ENCODE measurements around the gene SLC12A7. TPM values are rescaled to one million over a fixed set of nuclear protein-coding genes. Genes with fewer than 3 reads are reported as not detected.
A peak's percentile ranks its signal among the peaks of the same experiment; 100 is the strongest.

SLC12A7 gene
- total RNA-seq, 2 experiments from 2014 or later, result 31.5 to 37.5 TPM

DNA sequence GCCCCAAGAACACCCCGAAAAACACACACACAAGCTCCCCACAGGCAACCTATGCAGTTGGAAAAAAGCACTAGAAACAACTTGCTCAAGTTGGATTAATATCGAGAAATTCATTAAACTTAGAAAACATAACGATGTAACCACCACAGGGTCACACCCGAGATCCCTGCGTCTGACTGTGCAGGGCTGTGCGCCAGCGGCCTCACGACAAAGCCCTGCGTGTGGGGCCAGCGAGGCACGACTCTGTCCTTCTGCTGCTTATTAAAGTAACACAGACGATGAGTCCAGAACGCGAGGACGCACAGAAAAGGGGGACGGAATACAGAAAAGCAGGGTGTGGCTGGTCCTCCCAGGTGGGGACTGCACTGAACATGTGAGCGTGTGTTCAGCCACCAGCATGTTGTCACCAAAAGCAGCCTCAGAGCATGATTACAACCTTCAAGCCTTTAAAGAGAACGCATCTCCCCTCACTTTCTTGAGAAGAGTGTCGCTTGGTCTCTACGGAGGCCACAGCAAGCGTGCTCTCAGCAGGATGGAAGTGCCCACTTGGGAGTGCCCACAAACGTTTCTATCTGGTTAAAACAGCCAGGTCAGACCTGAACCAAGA is 14.4 kb downstream of the SLC12A7 start:
- H3K9me3 Mint-ChIP-seq, result no peaks in the 10 kb centered on the region
- peaks cover 6% of the 10 kb centered on the region for H3K4me1 Mint-ChIP-seq
- POLR2A ChIA-PET, result no interaction called here
- ATAC-seq (ENCODE audit: low read depth), result no peak
- H3K36me3 Mint-ChIP-seq, result no peaks in the 10 kb centered on the region
- no peak overlapping the region for H3K27ac Mint-ChIP-seq
- H3K4me3 Mint-ChIP-seq, result no peak overlapping the region
- no peak for DNase-seq
- no peaks in the 10 kb centered on the region for H3K27me3 Mint-ChIP-seq

DNA sequence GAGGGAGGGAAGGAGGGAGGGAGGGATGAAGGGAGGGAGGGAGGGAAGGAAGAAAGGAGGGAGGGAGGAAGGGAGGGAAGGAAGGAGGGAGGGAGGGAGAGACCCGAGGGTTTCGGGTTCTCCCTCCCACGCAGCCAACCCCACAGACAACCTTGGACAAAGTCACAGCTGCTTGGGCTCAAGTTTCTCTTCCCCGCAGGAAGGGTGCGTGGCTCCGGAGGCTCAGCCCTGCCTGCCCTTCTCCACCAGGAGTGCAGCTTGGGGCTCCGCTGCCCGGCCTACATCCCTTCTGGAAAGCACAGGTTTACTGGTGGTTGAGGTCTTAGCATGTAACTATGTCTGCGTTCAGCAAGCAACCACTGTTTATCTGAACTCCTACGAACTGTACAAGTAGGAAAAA is 15.0 kb downstream of the SLC12A7 start:
- no peak for DNase-seq
- ATAC-seq (ENCODE audit: low read depth), result no peak
- Mint-ChIP-seq H3K36me3 (no peaks in the 10 kb centered on the region), H3K27me3 (no peaks in the 10 kb centered on the region), H3K27ac (no peak overlapping the region), H3K4me3 (no peak overlapping the region), H3K4me1 (peaks cover 4% of the 10 kb centered on the region), H3K9me3 (no peaks in the 10 kb centered on the region)
- POLR2A ChIA-PET, result no interaction called here

DNA sequence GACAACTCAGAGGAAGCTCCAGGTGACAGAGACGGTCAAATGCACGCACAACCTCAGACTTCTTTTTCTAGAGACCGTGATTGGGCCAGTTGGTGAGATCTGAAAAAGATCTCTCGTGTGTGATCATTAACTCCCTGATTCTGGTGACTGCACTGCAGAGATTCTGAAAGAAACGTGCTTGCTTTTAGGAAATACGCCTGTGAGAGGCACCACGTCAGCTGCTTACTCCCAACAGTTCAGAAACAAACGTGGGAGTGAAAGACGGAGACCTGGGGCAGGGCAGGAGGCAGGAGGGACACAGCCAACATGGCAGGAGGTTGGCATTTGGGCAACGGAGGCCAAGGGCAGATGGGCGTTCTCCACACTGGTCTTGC is 15.9 kb downstream of the SLC12A7 start:
- Mint-ChIP-seq H3K9me3 (no peaks in the 10 kb centered on the region), H3K27ac (no peak overlapping the region), H3K36me3 (no peaks in the 10 kb centered on the region), H3K4me1 (peaks cover 4% of the 10 kb centered on the region), H3K4me3 (no peak overlapping the region), H3K27me3 (no peaks in the 10 kb centered on the region)
- POLR2A ChIA-PET, result interaction anchor here (0.6 kb wide), 1 partner anchor 71 kb away, joined by 4 read pairs; no protein-coding TSS in a partner anchor
- ATAC-seq (ENCODE audit: low read depth), result no peak
- no peak for DNase-seq

DNA sequence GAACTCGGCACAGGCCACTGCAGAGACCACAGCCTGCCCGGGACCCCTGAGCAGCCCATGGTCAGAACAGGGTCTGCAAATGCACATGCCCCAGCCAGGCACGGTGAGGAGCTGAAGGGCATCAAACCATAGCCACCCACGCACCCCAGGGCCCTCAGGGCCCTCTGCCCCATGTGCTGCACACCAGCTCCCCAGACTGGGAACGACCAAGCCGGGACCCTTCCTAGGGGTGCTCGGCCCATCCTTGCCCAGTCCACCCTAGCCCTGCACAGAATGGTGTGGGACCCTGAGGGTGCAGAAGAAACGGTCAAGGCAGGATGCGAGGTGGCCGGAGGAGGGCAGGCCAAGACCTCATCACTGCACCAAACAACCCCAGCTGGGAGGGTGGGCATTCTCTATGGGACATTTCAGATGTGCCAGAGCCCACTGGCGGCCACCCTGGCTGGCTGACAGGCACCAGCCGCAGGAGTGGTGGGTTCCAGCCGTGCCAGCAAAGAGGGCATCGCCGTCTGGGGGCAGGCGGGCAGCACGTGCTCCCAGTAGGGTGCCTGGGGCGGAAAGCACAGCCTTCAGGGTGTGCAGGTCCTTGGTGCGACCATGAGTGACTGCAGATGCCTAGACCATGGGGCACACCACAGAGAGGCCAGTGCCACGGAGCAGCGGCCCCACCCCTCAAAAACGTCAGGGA is 16.4 kb downstream of the SLC12A7 start:
- Mint-ChIP-seq H3K4me1 (peaks cover 4% of the 10 kb centered on the region), H3K36me3 (no peaks in the 10 kb centered on the region), H3K9me3 (no peaks in the 10 kb centered on the region), H3K27me3 (no peaks in the 10 kb centered on the region), H3K4me3 (no peak overlapping the region), H3K27ac (no peak overlapping the region)
- POLR2A ChIA-PET, result interaction anchor here (0.6 to 1.6 kb wide), 2 partner anchors 11 to 71 kb away, joined by 4 read pairs; no protein-coding TSS in a partner anchor
- DNase-seq (no peak), ATAC-seq (ENCODE audit: low read depth) (no peak)

DNA sequence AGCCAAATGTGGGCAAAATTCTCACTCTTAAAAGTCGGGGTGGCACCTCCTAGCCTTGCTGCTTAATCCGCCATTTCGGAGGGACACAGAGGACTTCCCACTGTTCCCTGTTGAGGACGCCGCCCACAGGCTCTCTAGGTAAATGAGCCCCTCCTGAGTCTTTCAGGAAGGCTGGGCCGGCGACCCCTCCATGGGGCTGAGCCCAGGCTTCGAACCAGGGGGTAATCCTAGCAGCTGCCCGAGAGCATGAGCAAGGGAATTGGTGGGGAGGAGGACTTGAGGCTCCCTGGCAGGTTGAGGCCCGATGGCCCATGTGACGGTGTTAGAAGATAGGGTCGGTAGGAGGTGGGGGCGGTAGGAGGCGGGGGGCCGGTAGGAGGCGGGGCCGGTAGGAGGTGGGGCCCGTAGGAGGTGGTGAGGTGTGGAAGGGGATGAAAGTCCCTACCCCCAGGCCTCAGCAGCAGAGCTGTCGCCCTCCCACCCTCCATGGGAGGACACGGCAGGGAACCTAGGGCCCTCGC is 17.1 kb downstream of the SLC12A7 start:
- Mint-ChIP-seq H3K9me3 (no peaks in the 10 kb centered on the region), H3K36me3 (no peaks in the 10 kb centered on the region), H3K4me3 (no peak overlapping the region), H3K27ac (peak overlapping the region; percentile 43), H3K4me1 (peaks cover 4% of the 10 kb centered on the region), H3K27me3 (no peaks in the 10 kb centered on the region)
- DNase-seq, result no peak
- POLR2A ChIA-PET, result interaction anchor here (1.6 kb wide), 1 partner anchor 12 kb away, joined by 4 read pairs; no protein-coding TSS in a partner anchor
- no peak for ATAC-seq (ENCODE audit: low read depth)

DNA sequence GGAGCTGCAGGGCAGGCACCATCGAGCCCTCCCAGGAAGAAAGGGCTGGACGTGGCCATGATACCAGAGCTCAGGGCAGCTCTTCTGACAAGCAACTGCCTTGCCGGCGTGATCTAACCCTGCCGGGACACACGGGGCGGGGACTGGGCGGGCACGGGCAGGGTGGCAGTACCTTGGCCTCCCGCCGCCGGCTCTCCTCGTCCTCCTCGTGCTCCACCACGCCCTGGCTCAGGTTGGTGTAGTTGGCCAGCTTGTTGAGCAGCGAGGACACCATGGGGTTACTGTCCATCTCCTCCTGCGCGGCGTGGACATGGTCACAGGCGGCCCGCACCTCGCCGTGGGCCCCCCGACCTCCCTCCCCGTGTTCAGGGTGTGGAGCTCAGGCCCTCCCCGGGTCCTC is 18.5 kb downstream of the SLC12A7 start:
- ATAC-seq (ENCODE audit: low read depth), result no peak
- POLR2A ChIA-PET, result no interaction called here
- no peak for DNase-seq
- no peak overlapping the region for H3K4me3 Mint-ChIP-seq
- no peaks in the 10 kb centered on the region for H3K27me3 Mint-ChIP-seq
- peaks cover 4% of the 10 kb centered on the region for H3K4me1 Mint-ChIP-seq
- H3K9me3 Mint-ChIP-seq, result no peaks in the 10 kb centered on the region
- H3K36me3 Mint-ChIP-seq, result no peaks in the 10 kb centered on the region
- H3K27ac Mint-ChIP-seq, result no peak overlapping the region

DNA sequence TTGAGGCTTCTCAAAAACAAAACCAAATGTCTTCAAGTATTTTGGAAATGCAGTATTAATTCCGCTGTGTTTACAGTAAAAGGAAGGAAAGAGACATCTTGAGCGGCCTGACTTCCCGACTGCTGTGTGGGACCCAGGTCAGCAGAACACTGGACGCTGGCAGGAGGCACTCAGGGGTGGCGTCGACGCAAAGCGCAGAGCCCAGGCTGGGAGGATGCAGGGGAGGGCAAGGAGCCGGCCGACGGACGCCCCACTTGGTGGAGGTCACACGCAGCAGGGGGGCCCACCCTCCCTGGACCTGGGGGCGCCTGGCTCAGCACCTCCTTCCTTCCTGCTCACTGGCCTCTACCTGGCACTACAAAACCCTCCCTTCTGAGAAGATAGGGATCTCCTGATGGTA is 19.7 kb downstream of the SLC12A7 start:
- Mint-ChIP-seq H3K27me3 (no peaks in the 10 kb centered on the region), H3K4me1 (no peaks in the 10 kb centered on the region), H3K27ac (no peak overlapping the region), H3K4me3 (no peak overlapping the region), H3K36me3 (no peaks in the 10 kb centered on the region), H3K9me3 (no peaks in the 10 kb centered on the region)
- POLR2A ChIA-PET, result no interaction called here
- no peak for DNase-seq
- ATAC-seq (ENCODE audit: low read depth), result no peak

DNA sequence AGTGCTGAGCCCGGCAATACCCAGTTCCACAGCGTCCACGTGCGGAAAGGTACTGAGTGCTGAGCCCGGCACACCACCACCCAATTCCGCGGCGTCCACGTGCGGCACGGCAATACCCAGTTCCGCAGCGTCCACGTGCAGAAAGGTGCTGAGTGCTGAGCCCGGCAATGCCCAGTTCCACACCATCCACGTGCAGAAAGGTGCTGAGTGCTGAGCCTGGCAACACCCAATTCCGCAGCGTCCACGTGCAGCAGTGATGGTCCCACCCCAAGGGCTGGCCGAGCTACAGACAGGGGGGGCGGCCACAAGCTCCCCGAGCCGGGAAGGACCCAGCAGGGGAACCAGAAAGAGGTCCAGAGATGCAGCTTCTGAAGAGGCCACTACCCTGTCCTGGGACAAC is 20.2 kb downstream of the SLC12A7 start:
- no peak overlapping the region for H3K4me3 Mint-ChIP-seq
- no peaks in the 10 kb centered on the region for H3K4me1 Mint-ChIP-seq
- no peaks in the 10 kb centered on the region for H3K36me3 Mint-ChIP-seq
- no peaks in the 10 kb centered on the region for H3K9me3 Mint-ChIP-seq
- POLR2A ChIA-PET, result no interaction called here
- DNase-seq (no peak), ATAC-seq (ENCODE audit: low read depth) (no peak)
- H3K27me3 Mint-ChIP-seq, result no peaks in the 10 kb centered on the region
- no peak overlapping the region for H3K27ac Mint-ChIP-seq

DNA sequence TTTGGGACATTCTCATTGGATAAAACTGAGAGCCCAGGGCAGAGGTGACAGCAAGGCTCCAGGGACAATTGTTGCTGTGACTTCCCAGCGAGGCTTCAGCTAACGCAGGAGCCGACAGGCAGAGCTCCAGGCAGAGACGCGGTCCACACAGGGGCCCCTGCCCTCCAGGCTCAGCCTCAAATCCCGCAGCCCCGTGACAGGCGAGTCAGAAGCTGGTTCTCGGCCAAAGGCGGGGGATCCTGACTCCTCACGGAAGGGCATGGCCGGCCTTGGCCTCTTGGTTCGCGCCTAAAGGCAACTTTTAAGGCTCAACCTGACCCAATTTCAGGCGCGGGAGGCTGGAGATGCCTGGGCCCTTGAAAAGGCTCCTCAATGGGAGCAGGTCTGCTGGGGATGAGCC is 21.3 kb downstream of the SLC12A7 start:
- DNase-seq (no peak), ATAC-seq (ENCODE audit: low read depth) (no peak)
- no peaks in the 10 kb centered on the region for H3K9me3 Mint-ChIP-seq
- H3K4me1 Mint-ChIP-seq, result no peaks in the 10 kb centered on the region
- no peak overlapping the region for H3K27ac Mint-ChIP-seq
- POLR2A ChIA-PET, result no interaction called here
- no peak overlapping the region for H3K4me3 Mint-ChIP-seq
- no peaks in the 10 kb centered on the region for H3K36me3 Mint-ChIP-seq
- no peaks in the 10 kb centered on the region for H3K27me3 Mint-ChIP-seq

DNA sequence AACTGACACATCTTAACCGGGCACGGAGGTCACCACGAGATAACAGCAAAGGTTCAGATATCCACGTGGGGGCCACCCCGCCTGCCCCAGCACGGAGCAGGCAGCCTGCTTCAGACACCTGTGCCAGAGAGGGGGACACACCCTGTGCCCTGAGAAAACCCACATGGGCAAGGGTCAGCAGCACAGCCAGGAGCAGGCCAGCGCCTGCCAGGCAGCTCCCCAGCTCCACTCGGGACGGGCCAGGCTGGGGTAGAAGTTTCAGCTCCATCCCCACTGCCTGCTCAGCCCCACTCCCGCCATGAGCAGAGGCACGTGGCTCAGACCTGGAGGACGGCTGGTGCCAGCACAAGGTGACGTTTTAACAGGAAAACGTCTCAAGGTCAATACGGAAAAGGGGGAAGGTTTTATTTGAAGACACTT is 22.2 kb downstream of the SLC12A7 start:
- H3K36me3 Mint-ChIP-seq, result no peaks in the 10 kb centered on the region
- H3K27ac Mint-ChIP-seq, result no peak overlapping the region
- H3K4me1 Mint-ChIP-seq, result no peaks in the 10 kb centered on the region
- no peaks in the 10 kb centered on the region for H3K27me3 Mint-ChIP-seq
- ATAC-seq (ENCODE audit: low read depth) (no peak), DNase-seq (no peak)
- H3K4me3 Mint-ChIP-seq, result no peak overlapping the region
- no peaks in the 10 kb centered on the region for H3K9me3 Mint-ChIP-seq
- POLR2A ChIA-PET, result no interaction called here

DNA sequence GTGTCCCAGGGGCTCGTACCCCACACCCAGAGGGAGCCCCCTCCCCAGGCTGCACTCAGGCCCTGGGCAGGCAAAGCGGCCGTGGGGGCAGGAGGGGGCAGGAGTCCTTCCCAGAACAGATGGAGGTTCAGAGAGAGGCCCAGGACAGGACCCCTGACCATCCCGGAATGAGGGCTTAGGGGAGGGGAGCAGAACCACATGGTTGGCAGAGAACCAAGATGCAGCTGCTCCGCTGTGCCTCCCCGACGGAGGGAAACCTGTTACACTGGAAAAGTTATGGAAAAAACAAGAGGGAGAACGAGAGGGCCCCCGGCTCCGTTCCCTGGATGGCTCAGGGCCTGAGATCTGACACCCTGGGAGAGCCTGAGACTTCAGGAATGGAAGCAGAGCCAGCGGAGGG is 22.7 kb downstream of the SLC12A7 start:
- H3K36me3 Mint-ChIP-seq, result peaks cover 2% of the 10 kb centered on the region
- no peak overlapping the region for H3K27ac Mint-ChIP-seq
- H3K9me3 Mint-ChIP-seq, result no peaks in the 10 kb centered on the region
- POLR2A ChIA-PET, result no interaction called here
- no peaks in the 10 kb centered on the region for H3K27me3 Mint-ChIP-seq
- no peak for DNase-seq
- no peaks in the 10 kb centered on the region for H3K4me1 Mint-ChIP-seq
- H3K4me3 Mint-ChIP-seq, result no peak overlapping the region
- ATAC-seq (ENCODE audit: low read depth), result no peak

DNA sequence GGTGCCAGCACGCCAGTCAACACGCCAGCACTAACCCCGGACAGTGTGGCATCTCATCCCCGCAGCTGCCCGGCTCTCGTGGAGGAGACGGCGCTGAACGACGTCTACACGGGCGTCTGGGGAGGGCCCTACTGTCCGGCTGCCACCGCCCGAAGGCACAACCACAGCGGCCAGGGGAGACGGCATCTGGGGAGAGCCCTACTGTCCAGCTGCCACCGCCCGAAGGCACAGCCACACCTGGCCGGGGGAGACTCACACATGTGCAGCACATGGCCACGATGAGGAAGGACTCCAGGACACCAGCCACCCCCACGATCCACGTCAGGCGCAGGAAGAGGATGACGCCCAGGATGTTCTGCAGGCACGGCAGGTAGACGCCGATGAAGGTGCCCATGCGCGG is 23.1 kb downstream of the SLC12A7 start:
- H3K27ac Mint-ChIP-seq, result no peak overlapping the region
- H3K36me3 Mint-ChIP-seq, result peaks cover 2% of the 10 kb centered on the region
- ATAC-seq (ENCODE audit: low read depth) (no peak), DNase-seq (no peak)
- no peak overlapping the region for H3K4me3 Mint-ChIP-seq
- H3K27me3 Mint-ChIP-seq, result no peaks in the 10 kb centered on the region
- POLR2A ChIA-PET, result no interaction called here
- H3K9me3 Mint-ChIP-seq, result no peaks in the 10 kb centered on the region
- no peaks in the 10 kb centered on the region for H3K4me1 Mint-ChIP-seq

DNA sequence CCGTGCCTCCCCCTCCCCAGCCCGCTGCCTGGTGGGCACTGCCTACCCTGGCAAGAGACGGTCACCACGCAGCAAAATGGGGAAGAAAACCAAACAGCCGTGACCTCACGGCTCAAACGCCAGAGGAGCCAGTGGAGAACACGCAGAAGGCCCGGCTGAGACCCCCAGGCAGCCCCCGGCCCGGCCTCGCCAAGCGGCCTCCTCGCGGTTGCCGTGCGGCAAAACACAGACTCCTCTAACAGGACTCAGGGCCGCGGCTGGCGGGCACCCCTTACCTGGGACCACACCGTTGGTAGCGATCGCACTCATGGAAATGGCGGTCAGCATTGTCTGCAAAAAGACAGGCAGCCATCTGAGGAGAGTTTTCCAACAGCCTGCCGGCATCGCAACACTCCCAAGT is 23.8 kb downstream of the SLC12A7 start:
- no peaks in the 10 kb centered on the region for H3K4me1 Mint-ChIP-seq
- H3K27me3 Mint-ChIP-seq, result no peaks in the 10 kb centered on the region
- peaks cover 2% of the 10 kb centered on the region for H3K36me3 Mint-ChIP-seq
- DNase-seq (no peak), ATAC-seq (ENCODE audit: low read depth) (no peak)
- no peak overlapping the region for H3K4me3 Mint-ChIP-seq
- H3K9me3 Mint-ChIP-seq, result no peaks in the 10 kb centered on the region
- POLR2A ChIA-PET, result no interaction called here
- no peak overlapping the region for H3K27ac Mint-ChIP-seq

DNA sequence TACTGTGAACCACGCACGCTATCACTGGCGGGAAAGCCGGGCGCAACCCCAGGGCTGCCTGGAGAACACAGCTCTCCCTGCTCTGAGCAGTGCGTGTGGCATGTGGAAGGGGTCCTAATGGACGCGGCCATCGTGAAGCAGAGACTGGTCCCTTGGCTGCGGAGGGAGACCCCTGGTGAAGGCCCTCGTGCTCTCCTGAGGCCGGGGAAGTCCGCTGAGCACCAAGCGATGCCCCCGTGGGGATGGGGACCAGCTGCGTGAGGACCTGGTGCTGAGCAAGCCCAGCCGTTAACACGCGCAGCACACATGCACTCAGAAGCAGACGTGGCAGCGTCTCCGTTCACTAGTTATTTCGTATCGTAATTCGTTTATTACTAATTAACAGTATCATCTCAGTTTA is 24.4 kb downstream of the SLC12A7 start:
- DNase-seq (no peak), ATAC-seq (ENCODE audit: low read depth) (no peak)
- H3K4me1 Mint-ChIP-seq, result no peaks in the 10 kb centered on the region
- POLR2A ChIA-PET, result no interaction called here
- no peak overlapping the region for H3K4me3 Mint-ChIP-seq
- H3K9me3 Mint-ChIP-seq, result no peaks in the 10 kb centered on the region
- H3K27me3 Mint-ChIP-seq, result no peaks in the 10 kb centered on the region
- H3K36me3 Mint-ChIP-seq, result peaks cover 2% of the 10 kb centered on the region
- H3K27ac Mint-ChIP-seq, result no peak overlapping the region
